IPS-NIHi11 (cell line): ENCODE data around the gene SF3B1.
A peak's percentile ranks its signal among the peaks of the same experiment; 100 is the strongest.
"Not testable (repeated sequence)": the region's sequence is repeated elsewhere in the genome, so short reads cannot be mapped to it uniquely, and the experiment has no call there.

Experiments
- DNase-seq: peaks from one replicate; pipeline ENCODE4 v3.0.0; 2012; ENCODE audit warnings: mixed read lengths, low spot score

Gene SF3B1, protein sequence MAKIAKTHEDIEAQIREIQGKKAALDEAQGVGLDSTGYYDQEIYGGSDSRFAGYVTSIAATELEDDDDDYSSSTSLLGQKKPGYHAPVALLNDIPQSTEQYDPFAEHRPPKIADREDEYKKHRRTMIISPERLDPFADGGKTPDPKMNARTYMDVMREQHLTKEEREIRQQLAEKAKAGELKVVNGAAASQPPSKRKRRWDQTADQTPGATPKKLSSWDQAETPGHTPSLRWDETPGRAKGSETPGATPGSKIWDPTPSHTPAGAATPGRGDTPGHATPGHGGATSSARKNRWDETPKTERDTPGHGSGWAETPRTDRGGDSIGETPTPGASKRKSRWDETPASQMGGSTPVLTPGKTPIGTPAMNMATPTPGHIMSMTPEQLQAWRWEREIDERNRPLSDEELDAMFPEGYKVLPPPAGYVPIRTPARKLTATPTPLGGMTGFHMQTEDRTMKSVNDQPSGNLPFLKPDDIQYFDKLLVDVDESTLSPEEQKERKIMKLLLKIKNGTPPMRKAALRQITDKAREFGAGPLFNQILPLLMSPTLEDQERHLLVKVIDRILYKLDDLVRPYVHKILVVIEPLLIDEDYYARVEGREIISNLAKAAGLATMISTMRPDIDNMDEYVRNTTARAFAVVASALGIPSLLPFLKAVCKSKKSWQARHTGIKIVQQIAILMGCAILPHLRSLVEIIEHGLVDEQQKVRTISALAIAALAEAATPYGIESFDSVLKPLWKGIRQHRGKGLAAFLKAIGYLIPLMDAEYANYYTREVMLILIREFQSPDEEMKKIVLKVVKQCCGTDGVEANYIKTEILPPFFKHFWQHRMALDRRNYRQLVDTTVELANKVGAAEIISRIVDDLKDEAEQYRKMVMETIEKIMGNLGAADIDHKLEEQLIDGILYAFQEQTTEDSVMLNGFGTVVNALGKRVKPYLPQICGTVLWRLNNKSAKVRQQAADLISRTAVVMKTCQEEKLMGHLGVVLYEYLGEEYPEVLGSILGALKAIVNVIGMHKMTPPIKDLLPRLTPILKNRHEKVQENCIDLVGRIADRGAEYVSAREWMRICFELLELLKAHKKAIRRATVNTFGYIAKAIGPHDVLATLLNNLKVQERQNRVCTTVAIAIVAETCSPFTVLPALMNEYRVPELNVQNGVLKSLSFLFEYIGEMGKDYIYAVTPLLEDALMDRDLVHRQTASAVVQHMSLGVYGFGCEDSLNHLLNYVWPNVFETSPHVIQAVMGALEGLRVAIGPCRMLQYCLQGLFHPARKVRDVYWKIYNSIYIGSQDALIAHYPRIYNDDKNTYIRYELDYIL

DNA sequence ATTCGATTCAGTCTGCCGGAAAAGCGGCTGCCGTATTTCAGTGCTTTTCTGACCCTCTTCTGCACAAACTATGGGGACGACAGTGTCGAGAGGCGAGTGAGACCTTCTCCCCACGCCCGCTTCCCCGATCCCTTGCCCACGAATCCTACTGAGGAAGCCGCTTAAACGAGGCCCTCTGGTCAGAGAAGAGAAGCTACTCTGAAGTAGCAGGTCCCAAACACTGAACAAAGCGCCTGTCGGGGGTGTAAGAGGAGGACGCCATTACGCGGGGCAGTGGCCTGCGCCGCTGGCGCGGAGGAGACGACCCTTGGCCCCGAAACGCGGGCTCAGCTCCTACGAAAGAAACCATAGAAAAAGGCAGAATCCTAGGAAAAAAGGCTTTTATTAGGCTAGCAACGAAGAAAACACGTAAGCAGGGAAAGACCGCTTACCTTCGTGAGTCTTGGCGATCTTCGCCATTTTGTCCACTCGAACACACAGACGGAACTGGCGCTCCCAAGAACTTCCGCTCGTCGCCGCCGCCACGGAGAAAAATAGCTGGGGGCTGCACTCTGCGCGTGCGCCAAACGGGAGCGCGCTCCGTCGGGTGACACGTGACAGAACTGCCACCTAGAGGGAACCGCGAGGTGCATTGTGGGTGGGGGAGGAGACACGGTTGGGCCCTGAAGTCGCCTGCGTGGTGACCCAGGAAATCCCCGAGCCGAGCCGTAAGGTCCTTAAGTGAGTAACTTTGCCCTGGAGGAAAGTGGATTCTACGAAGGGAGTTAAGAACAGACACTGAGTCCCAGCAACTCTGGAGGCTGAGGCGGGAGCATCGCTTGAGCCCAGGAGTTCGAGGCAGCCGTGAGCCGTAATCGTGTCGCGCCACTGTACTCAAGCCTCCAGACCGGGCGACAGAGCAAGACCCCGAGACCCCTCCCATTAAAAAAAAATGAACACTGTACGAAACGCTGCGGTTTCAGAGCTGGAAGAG is at the start of gene SF3B1:
SF3B1 (minus strand) TSS at position 488 of the 973 bp plus-strand sequence; CDS start at position 459, 29 bp downstream.
- peak; percentile 96 for DNase-seq

GRCh38 chr2:197484248-197484647 is 49.4 kb upstream of the SF3B1 start:
- DNase-seq, result not testable (repeated sequence)

- DNase-seq, result no peak
Measured at GRCh38 chr2:197480165-197481036, 45.6 kb upstream of the SF3B1 start.

- no peak for DNase-seq
Measured at GRCh38 chr2:197477797-197478196, 43.0 kb upstream of the SF3B1 start.

DNA sequence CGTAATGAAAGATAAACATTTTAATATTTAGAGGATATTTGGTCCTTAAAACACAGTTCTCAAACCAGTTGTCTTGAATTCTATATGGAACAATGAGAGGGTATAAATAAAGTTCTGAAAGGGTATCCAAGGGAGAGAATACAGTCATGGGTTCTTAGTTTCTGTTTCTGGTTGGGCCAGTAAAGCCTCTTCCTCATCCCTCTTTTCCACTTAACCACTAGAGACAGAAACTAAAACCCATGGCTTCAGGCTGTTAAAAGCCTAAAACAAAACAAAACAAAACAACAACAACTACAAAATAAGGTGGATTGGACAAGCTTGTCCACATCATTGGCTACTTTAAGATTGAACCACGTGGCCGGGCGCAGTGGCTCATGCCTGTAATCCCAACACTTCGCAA is 37.3 kb upstream of the SF3B1 start:
- DNase-seq, result no peak

- DNase-seq, result no peak
Measured at GRCh38 chr2:197464175-197464574, 29.3 kb upstream of the SF3B1 start.

DNA sequence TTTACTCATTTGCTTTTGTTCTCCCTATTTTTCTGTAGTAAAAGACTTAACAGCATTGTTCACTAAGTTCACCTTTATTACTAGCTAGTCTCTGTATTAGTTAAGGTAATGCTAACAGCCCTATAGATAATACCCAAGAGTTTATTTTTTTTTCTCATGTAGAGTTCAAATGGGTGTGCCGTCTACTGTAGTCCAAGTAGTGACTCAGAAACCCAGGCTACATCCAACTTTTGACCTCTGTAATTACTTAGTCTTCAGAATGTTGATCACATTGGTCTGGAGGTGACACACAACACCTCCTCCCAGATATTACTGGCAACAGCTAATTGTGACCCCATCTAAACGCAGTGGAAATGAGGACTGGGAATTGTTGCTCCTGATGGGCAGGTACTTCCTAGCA is 26.2 kb upstream of the SF3B1 start:
- DNase-seq, result no peak

DNA sequence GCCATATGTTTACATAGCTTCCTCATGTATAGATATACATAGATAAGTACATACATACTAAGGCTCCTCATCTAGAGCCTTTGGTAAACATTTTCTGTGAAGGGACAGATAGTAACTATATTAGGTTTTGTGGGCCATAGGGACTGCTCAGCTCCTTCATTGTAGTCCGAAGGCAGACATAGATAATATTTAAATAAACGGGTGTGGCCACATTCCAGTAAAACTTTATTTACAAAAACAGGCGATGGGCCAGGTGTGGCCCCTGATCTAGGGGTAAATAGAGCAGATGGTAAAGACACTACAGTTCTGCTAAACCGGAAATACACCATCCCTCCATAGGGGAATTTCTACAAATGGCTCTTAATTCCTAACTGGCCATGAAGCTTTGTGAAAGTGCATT is 25.8 kb upstream of the SF3B1 start:
- no peak for DNase-seq

GRCh38 chr2:197455428-197455827 is 20.6 kb upstream of the SF3B1 start:
- no peak for DNase-seq

DNA sequence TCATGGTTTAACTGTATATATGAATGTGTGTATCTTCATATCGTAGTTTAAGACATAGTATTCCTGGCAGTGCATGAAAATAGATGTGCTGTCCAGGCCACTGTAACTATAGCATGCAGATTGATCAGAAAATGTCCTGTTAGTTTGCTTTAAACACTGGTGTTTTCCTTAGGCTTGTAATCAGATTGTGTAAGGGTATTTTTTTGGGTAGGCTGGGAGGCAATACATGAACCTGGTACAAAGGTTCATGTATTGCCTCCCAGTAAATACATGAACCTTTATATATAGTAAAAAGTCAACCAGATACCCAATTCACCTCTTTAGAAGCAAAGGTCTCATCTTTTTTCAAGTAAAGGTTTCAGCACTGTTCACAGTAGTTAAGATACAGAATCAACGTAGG is 20.1 kb upstream of the SF3B1 start:
- no peak for DNase-seq

GRCh38 chr2:197453914-197454398 is 19.1 kb upstream of the SF3B1 start:
- DNase-seq, result no peak

- DNase-seq, result peak; percentile 99
Measured at GRCh38 chr2:197453123-197453913, 18.5 kb upstream of the SF3B1 start, which contains the start of gene COQ10B. Gene COQ10B (plus strand): TSS chr2:197453552. CDS start chr2:197453561, 9 bp downstream.

DNA sequence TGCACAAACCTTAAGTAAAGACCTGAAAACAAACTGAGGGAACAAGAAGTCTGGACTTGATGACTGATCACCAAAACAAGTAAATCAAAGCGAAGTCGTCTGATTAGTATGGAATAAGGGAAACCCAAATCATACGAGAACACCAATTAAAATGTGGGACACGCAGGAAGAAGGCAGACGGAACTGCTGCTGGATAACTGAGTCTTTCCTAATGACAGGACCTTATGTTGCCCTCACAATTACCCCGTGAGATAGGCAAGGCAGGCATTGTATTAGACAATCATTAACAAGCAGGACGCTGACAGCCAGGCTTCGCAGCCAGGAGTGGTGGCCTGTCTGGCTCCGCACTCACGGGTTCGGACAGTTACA is 17.9 kb upstream of the SF3B1 start:
- no peak for DNase-seq

- not testable (repeated sequence) for DNase-seq
Measured at GRCh38 chr2:197450935-197451358, 16.1 kb upstream of the SF3B1 start.

DNA sequence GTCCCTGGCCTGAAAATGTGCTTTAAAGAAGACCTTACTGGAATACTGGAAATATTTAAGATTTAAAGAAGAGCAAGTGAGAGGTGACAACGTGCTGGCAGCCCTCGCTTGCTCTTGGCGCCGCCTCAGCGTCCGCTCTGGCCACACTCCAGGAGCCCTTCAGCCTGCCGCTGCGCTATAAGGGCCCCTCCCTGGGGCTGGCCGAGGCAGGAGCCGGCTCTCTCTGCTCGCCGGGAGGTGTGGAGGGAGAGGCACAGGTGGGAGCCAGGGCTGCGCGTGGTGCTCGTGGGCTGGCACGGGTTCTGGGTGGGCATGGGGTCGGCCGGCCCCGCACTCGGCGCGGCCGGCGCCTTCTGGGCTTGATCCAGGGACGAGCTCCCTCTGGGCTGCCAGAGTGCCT is 15.6 kb upstream of the SF3B1 start:
- DNase-seq, result no peak

DNA sequence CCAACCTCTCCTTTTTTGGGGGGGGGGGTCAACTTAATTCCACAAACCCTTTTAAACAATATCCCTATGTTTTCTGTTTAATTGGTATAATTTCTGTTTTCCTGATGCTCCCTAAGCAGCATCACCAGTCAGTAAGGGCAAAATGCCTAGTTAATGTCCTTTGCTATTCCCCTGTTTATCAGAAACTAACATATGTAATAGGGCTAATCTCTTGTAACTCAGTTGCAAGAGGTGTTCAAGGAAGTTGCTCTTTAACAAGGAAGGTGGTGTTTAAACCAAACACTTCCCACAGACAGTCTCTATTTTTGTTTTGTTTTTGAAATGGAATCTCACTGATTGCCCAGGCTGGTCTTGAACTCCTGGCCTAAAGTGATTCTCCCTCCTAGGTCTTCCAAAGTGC is 12.0 kb upstream of the SF3B1 start:
- DNase-seq, result no peak

DNA sequence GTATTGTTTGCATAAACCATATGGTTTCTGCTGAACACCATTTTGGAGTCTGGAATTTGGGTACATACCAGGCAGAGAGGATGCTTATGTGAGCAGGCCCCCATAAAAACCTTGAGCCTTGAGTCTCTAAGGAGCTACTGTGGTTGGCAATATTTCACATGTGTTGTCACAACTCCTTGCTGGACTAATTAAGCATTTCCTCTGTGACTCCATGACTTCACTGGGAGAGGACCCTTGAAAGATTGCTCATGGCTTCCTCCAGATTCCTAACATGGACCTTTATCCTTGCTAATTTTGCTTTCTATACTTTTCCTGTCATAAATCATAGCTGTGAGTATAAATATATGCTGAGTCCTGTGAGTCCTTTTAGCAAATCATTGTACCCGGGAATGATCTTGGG is 10.9 kb upstream of the SF3B1 start:
- no peak for DNase-seq

GRCh38 chr2:197442857-197443256 is 8.0 kb upstream of the SF3B1 start:
- no peak for DNase-seq

DNA sequence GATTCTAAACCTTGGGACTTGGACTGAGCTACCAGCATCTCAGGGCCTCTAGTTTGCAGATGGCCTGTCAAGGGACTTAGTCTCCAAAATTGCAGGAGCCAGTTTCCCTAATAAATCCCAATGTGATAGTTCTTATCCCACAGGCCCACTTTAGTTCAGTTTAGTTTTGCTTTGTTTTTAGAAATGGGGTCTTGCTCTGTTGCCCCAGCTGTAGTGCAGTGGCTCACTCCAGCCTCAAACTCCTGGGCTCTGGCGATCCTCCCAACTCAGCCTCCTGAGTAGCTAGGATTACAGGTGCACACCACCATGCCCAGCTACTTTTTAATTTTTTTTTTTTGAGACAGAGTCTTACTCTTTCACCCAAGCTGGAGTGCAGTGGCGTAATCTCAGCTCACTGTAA is 2.6 kb upstream of the SF3B1 start:
- DNase-seq, result no peak
